DOHH2 (cell line): ENCODE results near the gene TNFSF4.

Experiments used
- H3F3A ChIP-seq: fragments of 200-600 bp; sonication (generic), shearing (Covaris generic); 2 replicates; pipeline ENCODE4 v1.6.0; 2016; ENCODE audit warnings: antibody characterized with exemption, mild to moderate bottlenecking; ENCODE audit not compliant: control insufficient read depth, insufficient read depth
- H3K27ac ChIP-seq: fragments of 200-600 bp; sonication (generic); 2 replicates; pipeline ENCODE4 v1.5.1; 2014; ENCODE audit warnings: low read depth, mild to moderate bottlenecking, low read length, moderate library complexity
- H3K27me3 ChIP-seq: fragments of 200-600 bp; sonication (generic); 2 replicates; pipeline ENCODE4 v1.6.1; 2014; ENCODE audit warnings: mild to moderate bottlenecking, low read length, mixed read lengths; ENCODE audit not compliant: control insufficient read depth
- H3K36me3 ChIP-seq: fragments of 200-600 bp; sonication (generic); 2 replicates; pipeline ENCODE4 v1.6.1; 2014; ENCODE audit warnings: mild to moderate bottlenecking, low read length, moderate library complexity, mixed read lengths; ENCODE audit not compliant: control insufficient read depth
- H3K4me1 ChIP-seq: fragments of 200-600 bp; sonication (generic); 2 replicates; pipeline ENCODE4 v1.6.1; 2014; ENCODE audit warnings: mild to moderate bottlenecking, low read length, mixed read lengths; ENCODE audit not compliant: control insufficient read depth
- H3K4me2 ChIP-seq: fragments of 200-600 bp; sonication (generic); 2 replicates; pipeline ENCODE4 v1.6.0; 2014; ENCODE audit warnings: mild to moderate bottlenecking, low read length, moderate library complexity
- H3K4me3 ChIP-seq: fragments of 200-600 bp; sonication (generic); 2 replicates; pipeline ENCODE4 v1.5.1; 2014; ENCODE audit warnings: mild to moderate bottlenecking, low read length, mixed read lengths
- H3K79me2 ChIP-seq: fragments of 200-600 bp; sonication (generic); 2 replicates; pipeline ENCODE4 v1.6.1; 2014; ENCODE audit warnings: mild to moderate bottlenecking, low read length, mixed read lengths; ENCODE audit not compliant: control insufficient read depth
- H3K9me2 ChIP-seq: fragments of 200-600 bp; sonication (generic); replicated peaks from 2 replicates; pipeline ENCODE4 v1.6.1; 2014; ENCODE audit warnings: mild to moderate bottlenecking, low read length, mixed read lengths; ENCODE audit not compliant: control insufficient read depth
- H3K9me3 ChIP-seq: fragments of 200-600 bp; sonication (generic); 2 replicates; pipeline ENCODE4 v1.6.1; 2014; ENCODE audit warnings: antibody characterized with exemption, low read length, mixed read lengths; ENCODE audit not compliant: control insufficient read depth, insufficient read depth
- H4K20me1 ChIP-seq: fragments of 200-600 bp; sonication (generic); 2 replicates; pipeline ENCODE4 v1.6.0; 2014; ENCODE audit warnings: low read depth, mild to moderate bottlenecking, antibody characterized with exemption, low read length, moderate library complexity; ENCODE audit not compliant: control insufficient read depth, insufficient read depth
- CTCF ChIP-seq: fragments of 200-600 bp; sonication (generic); IDR thresholded peaks from one replicate; pipeline ENCODE4 v1.5.1; 2014; ENCODE audit warnings: antibody characterized with exemption, mild to moderate bottlenecking, low read depth, low read length; ENCODE audit not compliant: poor library complexity, severe bottlenecking
- EZH2phosphoT487 ChIP-seq: fragments of 200-600 bp; sonication (generic); IDR thresholded peaks from 2 replicates; pipeline ENCODE4 v1.6.1; 2017; ENCODE audit warnings: borderline replicate concordance, mild to moderate bottlenecking, antibody characterized with exemption, low read length, moderate library complexity, mixed read lengths

The TNFSF4 gene

GRCh38 chr1:173175514-173176145 is 31.5 kb downstream of the TNFSF4 start:
- H4K20me1 ChIP-seq: no peaks in the 10 kb centered on the region
- H3K9me3 ChIP-seq: peaks cover 22% of the 10 kb centered on the region; the same call in 1 of the 2 replicates
- H3K27me3 ChIP-seq: no peaks in the 10 kb centered on the region
- H3K4me3 ChIP-seq: no peak overlapping the region
- TF ChIP-seq CTCF (no peak), EZH2phosphoT487 (no peak)
- H3K4me1 ChIP-seq: no peaks in the 10 kb centered on the region
- H3K4me2 ChIP-seq: no peak overlapping the region
- H3K27ac ChIP-seq: no peak overlapping the region
- no peaks in the 10 kb centered on the region for H3K36me3 ChIP-seq
- H3K9me2 ChIP-seq: no peaks in the 10 kb centered on the region
- H3K79me2 ChIP-seq: no peaks in the 10 kb centered on the region
- H3F3A ChIP-seq: no peaks in the 10 kb centered on the region

- Histone ChIP-seq H3K4me3 (no peak overlapping the region), H3K36me3 (no peaks in the 10 kb centered on the region), H4K20me1 (no peaks in the 10 kb centered on the region), H3K9me3 (peaks cover 22% of the 10 kb centered on the region; the same call in 1 of the 2 replicates), H3K9me2 (no peaks in the 10 kb centered on the region), H3K27ac (no peak overlapping the region), H3K27me3 (no peaks in the 10 kb centered on the region), H3K4me1 (no peaks in the 10 kb centered on the region), H3K4me2 (no peak overlapping the region), H3F3A (no peaks in the 10 kb centered on the region), H3K79me2 (no peaks in the 10 kb centered on the region)
- TF ChIP-seq CTCF (no peak), EZH2phosphoT487 (no peak)
These were observed 33.7 kb downstream of the TNFSF4 start for GRCh38 chr1:173173388-173173787.

- TF ChIP-seq EZH2phosphoT487 (no peak), CTCF (no peak)
These were observed 36.0 kb downstream of the TNFSF4 start for GRCh38 chr1:173171152-173171551.

More at GRCh38 chr1:173171152-173171551, 36.0 kb downstream of the TNFSF4 start:
- Histone ChIP-seq H3K4me3 (no peak overlapping the region), H3F3A (no peaks in the 10 kb centered on the region), H3K9me2 (no peaks in the 10 kb centered on the region), H3K27me3 (no peaks in the 10 kb centered on the region), H3K27ac (no peak overlapping the region), H3K4me2 (no peak overlapping the region), H3K79me2 (no peaks in the 10 kb centered on the region), H4K20me1 (no peaks in the 10 kb centered on the region), H3K9me3 (peaks cover 22% of the 10 kb centered on the region; the same call in 1 of the 2 replicates), H3K36me3 (no peaks in the 10 kb centered on the region), H3K4me1 (no peaks in the 10 kb centered on the region)
